Keratinocyte (primary cell): ENCODE results near the gene TBC1D7. TPM values are rescaled to one million over a fixed set of nuclear protein-coding genes. Genes with fewer than 3 reads are reported as not detected.

Experiments
- DNase-seq: peaks from one replicate; pipeline ENCODE4 v3.0.0-alpha.2; 2011; ENCODE audit warnings: low read depth, missing footprints, low spot score
- FAIRE-seq: peaks from 2 replicates; lab custom pipeline; 2011; peaks lifted over from hg19 to GRCh38; lab: Jason Lieb, UNC
- H2AFZ ChIP-seq: 2 replicates; pipeline ENCODE4 v1.6.0; 2012; ENCODE audit warnings: low read length, control low read depth, inconsistent platforms; ENCODE audit not compliant: control insufficient read depth
- H3K27ac ChIP-seq: 2 replicates; pipeline ENCODE4 v1.5.1; 2011; ENCODE audit warnings: low read length; ENCODE audit not compliant: control insufficient read depth, insufficient read depth
- H3K27me3 ChIP-seq: 3 replicates; pipeline ENCODE4 v1.6.0; 2011; ENCODE audit warnings: low read length; ENCODE audit not compliant: control insufficient read depth, insufficient read depth; ENCODE audit errors: extremely low read depth
- H3K36me3 ChIP-seq, 2 experiments: 2 replicates in 1 of 2; 3 replicates in 1 of 2; pipeline ENCODE4 v1.5.1; 2011; ENCODE audit warnings: low read length in 2 of 2, mild to moderate bottlenecking in 1 of 2; ENCODE audit not compliant: control insufficient read depth in 2 of 2, insufficient read depth in 2 of 2; ENCODE audit errors: extremely low read depth in 1 of 2
- H3K4me1 ChIP-seq: 3 replicates; pipeline ENCODE4 v1.5.1; 2011; ENCODE audit warnings: low read length; ENCODE audit not compliant: control insufficient read depth, insufficient read depth; ENCODE audit errors: extremely low read depth
- H3K4me2 ChIP-seq: 3 replicates; pipeline ENCODE4 v1.6.0; 2011; ENCODE audit warnings: low read depth, low read length; ENCODE audit not compliant: control insufficient read depth, insufficient read depth; ENCODE audit errors: extremely low read depth
- H3K4me3 ChIP-seq, 3 experiments: fragments of 200-600 bp in 1 of 3; sonication (generic) in 1 of 3; 2 replicates in 2 of 3; 3 replicates in 1 of 3; pipeline ENCODE4 v1.5.1; 2011 to 2016; ENCODE audit warnings: low read length in 3 of 3, mild to moderate bottlenecking in 3 of 3, control low read depth in 2 of 3, inconsistent platforms in 1 of 3, low read depth in 1 of 3, mixed read lengths in 1 of 3, mixed run types in 1 of 3, moderate library complexity in 1 of 3; ENCODE audit not compliant: control insufficient read depth in 2 of 3, insufficient read depth in 2 of 3; ENCODE audit errors: extremely low read depth in 1 of 3
- H3K79me2 ChIP-seq: 2 replicates; pipeline ENCODE4 v1.6.0; 2012; ENCODE audit warnings: low read length; ENCODE audit not compliant: control insufficient read depth, insufficient read depth
- H3K9ac ChIP-seq: 3 replicates; pipeline ENCODE4 v1.6.0; 2011; ENCODE audit warnings: low read length; ENCODE audit not compliant: control insufficient read depth, insufficient read depth; ENCODE audit errors: extremely low read depth
- H3K9me1 ChIP-seq: 3 replicates; pipeline ENCODE4 v1.6.0; 2011; ENCODE audit warnings: low read length; ENCODE audit not compliant: control insufficient read depth, insufficient read depth; ENCODE audit errors: extremely low read depth
- H3K9me3 ChIP-seq: 2 replicates; pipeline ENCODE4 v1.5.1; 2012; ENCODE audit warnings: low read depth, low read length; ENCODE audit not compliant: control insufficient read depth
- H4K20me1 ChIP-seq: 3 replicates; pipeline ENCODE4 v1.6.0; 2011; ENCODE audit warnings: low read length; ENCODE audit not compliant: control insufficient read depth, insufficient read depth; ENCODE audit errors: extremely low read depth
- CTCF ChIP-seq, 3 experiments: IDR thresholded peaks in 1 of 3; conservative IDR thresholded peaks in 1 of 3; optimal IDR thresholded peaks in 1 of 3; 2 replicates in 2 of 3; 3 replicates in 1 of 3; pipeline versions ENCODE3 to v1.5.1; 2011; ENCODE audit warnings: low read length in 3 of 3, mild to moderate bottlenecking in 3 of 3, moderate library complexity in 2 of 3, control low read depth in 1 of 3, inconsistent platforms in 1 of 3; ENCODE audit not compliant: insufficient read depth in 2 of 3; ENCODE audit errors: extremely low read depth in 1 of 3
- EZH2 ChIP-seq: IDR thresholded peaks from one replicate; pipeline ENCODE4 v1.6.1; 2012; ENCODE audit warnings: inconsistent platforms, mild to moderate bottlenecking, low read length, moderate library complexity
- dilution Hi-C: fragments of 300-500 bp; cut with MboI; formaldehyde crosslinking; loops from one replicate; pipeline ENCODE4 v1.7.0; 2020; ENCODE audit warnings: low sequenced_read_pairs; ENCODE audit not compliant: extremely low pct_ligation_motif_present
- polyA plus RNA-seq, 5 experiments: library from polyadenylated mRNA; depleted of rRNA in 3 of 5; stranded (reverse) in 3 of 5; stranded (forward) in 1 of 5; unstranded in 1 of 5; fragments of >200 nt; gene quantifications; 1 replicate in 1 of 5; 2 replicates in 3 of 5; 3 replicates in 1 of 5; pipeline versions ENCODE4 v1.2.1 to v1.2.3, GENCODE V29; 2011 to 2012; ENCODE audit warnings: missing spikeins in 2 of 5, low read depth in 1 of 5, low replicate concordance in 1 of 5

TBC1D7 gene
- polyA plus RNA-seq, 1 donor (not counting 4 experiments of a cell fraction or from before 2014, with no cell fraction given) = 30.4 TPM

DNA sequence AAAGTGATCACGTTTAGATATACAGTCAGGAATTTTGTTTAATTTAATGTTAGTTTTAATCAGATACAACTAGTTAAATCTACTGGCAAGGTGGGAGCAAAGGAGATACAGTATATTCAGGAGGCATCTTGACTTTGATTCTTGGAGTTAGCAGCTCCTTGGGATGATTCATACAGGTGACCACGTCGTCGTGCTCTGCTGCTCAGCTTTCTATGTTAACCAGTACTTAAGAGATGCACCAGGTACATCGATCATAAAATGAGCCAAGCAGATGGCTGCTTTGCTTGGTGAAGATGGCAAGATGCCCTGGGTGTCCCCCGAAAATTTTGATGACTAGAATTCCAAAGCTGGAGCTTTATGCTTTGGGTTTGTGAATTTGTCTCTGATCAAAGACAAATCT lies 64.7 kb downstream of the TBC1D7 start:
- FAIRE-seq (no peak), DNase-seq (no peak)
- H3K4me2 ChIP-seq = no peak overlapping the region
- H3K36me3 ChIP-seq = no peaks in the 10 kb centered on the region
- H2AFZ ChIP-seq = no peak overlapping the region
- H3K9ac ChIP-seq = no peak overlapping the region
- TF ChIP-seq CTCF (optimal IDR thresholded peaks at IDR 0.05 in 1 of 3, IDR thresholded peaks at IDR 0.05 in 1 of 3, conservative IDR thresholded peaks at IDR 0.05 in 1 of 3; ENCODE audit: extremely low read depth in 1 of 3, insufficient read depth in 2 of 3, low read length in 3 of 3) = no peak
- no peak for TF ChIP-seq EZH2
- H3K9me3 ChIP-seq = no peaks in the 10 kb centered on the region
- no peaks in the 10 kb centered on the region for H3K79me2 ChIP-seq
- no peaks in the 10 kb centered on the region for H4K20me1 ChIP-seq
- no peak overlapping the region for H3K27ac ChIP-seq
- dilution Hi-C loops = no loop called here
- H3K9me1 ChIP-seq = no peaks in the 10 kb centered on the region
- H3K4me1 ChIP-seq = no peaks in the 10 kb centered on the region
- H3K27me3 ChIP-seq = no peaks in the 10 kb centered on the region
- H3K4me3 ChIP-seq = no peak overlapping the region

- H2AFZ ChIP-seq = no peak overlapping the region
- dilution Hi-C loops = no loop called here
- H3K4me3 ChIP-seq = no peak overlapping the region
- FAIRE-seq (no peak), DNase-seq (no peak)
- no peaks in the 10 kb centered on the region for H3K27me3 ChIP-seq
- no peak overlapping the region for H3K9ac ChIP-seq
- H3K9me1 ChIP-seq = no peaks in the 10 kb centered on the region
- no peaks in the 10 kb centered on the region for H3K36me3 ChIP-seq
- no peaks in the 10 kb centered on the region for H3K79me2 ChIP-seq
- H3K4me1 ChIP-seq = no peaks in the 10 kb centered on the region
- H3K27ac ChIP-seq = no peak overlapping the region
- H3K4me2 ChIP-seq = no peak overlapping the region
- no peaks in the 10 kb centered on the region for H3K9me3 ChIP-seq
- TF ChIP-seq EZH2 (no peak), CTCF (optimal IDR thresholded peaks at IDR 0.05 in 1 of 3, IDR thresholded peaks at IDR 0.05 in 1 of 3, conservative IDR thresholded peaks at IDR 0.05 in 1 of 3; ENCODE audit: extremely low read depth in 1 of 3, insufficient read depth in 2 of 3, low read length in 3 of 3) (no peak)
- H4K20me1 ChIP-seq = no peaks in the 10 kb centered on the region
These were observed 65.8 kb downstream of the TBC1D7 start for GRCh38 chr6:13262302-13263230.
